ENCODE measurements around the gene NEURL2. TPM values are rescaled to one million over a fixed set of nuclear protein-coding genes. Genes with fewer than 3 reads are reported as not detected.
A peak's percentile ranks its signal among the peaks of the same experiment; 100 is the strongest.

NEURL2 gene
- total and polyA plus RNA-seq, 10 donors: 2.7 to 19.4 (median 5.5) TPM

- H3K36me3 ChIP-seq: peaks cover 0 to 66% (median 50%) of the 10 kb centered on the region in 6 donors
- H3K27ac ChIP-seq: peak overlapping the region in 4 of 8 donors; percentile 30 to 90 (median 85)
- TF ChIP-seq POLR2A (IDR thresholded peaks at IDR 0.05) (no peak), POLR2AphosphoS5 (IDR thresholded peaks at IDR 0.05) (peak in 1 of 3 donors; percentile 20), CTCF (IDR thresholded peaks at IDR 0.05 in 8 of 11, conservative IDR thresholded peaks at IDR 0.05 in 3 of 11) (no peak)
- no peaks in the 10 kb centered on the region for H3K9me3 ChIP-seq
- intact Hi-C loops (cut with DNase I; ENCODE audit: low total_unique reads): no loop called here
- 89 to 95% (median 94%) methylated on average over 4 of the region's 4 CpGs for whole genome bisulfite sequencing, 5 donors
- H3K4me1 ChIP-seq: peaks cover 30 to 58% (median 48%) of the 10 kb centered on the region in 6 donors
- no peaks in the 10 kb centered on the region for H3K27me3 ChIP-seq (replicated peaks in 1 of 7)
- no peak for DNase-seq
- H3K4me3 ChIP-seq: no peak overlapping the region
Measured at GRCh38 chr20:45893831-45894230, 2.8 kb upstream of the NEURL2 start.

DNA sequence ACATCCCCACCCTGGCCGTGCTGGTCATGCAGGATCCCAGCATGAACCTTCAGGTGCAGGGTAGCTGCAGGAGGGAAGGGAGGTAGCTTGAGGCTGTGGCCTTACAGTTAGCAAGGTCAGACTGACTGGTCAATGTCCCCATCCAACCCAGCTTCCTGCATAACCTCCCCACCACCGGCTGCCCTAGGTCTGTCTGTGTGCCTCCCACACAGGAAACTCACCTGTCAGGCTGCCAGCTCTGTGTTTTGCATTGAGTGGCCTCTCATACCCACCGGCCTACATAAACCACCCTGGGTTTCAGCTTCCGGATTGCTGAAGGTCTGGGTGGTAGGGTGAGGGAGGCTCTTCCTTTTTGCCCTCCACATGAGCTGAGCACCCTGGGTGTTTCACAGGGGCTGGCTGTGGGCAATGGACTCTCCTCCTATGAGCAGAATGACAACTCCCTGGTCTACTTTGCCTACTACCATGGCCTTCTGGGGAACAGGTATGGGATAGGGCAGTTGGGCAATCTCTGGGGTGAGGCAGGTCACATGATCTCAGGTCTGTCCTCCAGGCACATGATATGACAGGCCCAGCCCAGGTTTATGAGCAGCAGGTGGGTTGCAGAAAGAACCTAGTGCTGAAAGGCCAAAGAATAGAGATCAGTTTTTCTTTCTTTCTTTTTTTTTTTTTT is 2.0 kb upstream of the NEURL2 start:
- intact Hi-C loops (cut with DNase I; ENCODE audit: low total_unique reads): no loop called here
- H3K27me3 ChIP-seq (replicated peaks in 1 of 7): no peaks in the 10 kb centered on the region
- H3K36me3 ChIP-seq: peaks cover 0 to 66% (median 42%) of the 10 kb centered on the region in 6 donors
- no peaks in the 10 kb centered on the region for H3K9me3 ChIP-seq
- H3K4me3 ChIP-seq: peak overlapping the region in 7 of 8 donors; percentile 74 to 98 (median 92)
- peak; percentile 78 for DNase-seq
- peak overlapping the region in 7 of 8 donors; percentile 30 to 90 (median 85) for H3K27ac ChIP-seq
- TF ChIP-seq POLR2A (IDR thresholded peaks at IDR 0.05) (no peak), POLR2AphosphoS5 (IDR thresholded peaks at IDR 0.05) (peak in 2 of 3 donors; percentile 34 to 68)
- H3K4me1 ChIP-seq: peaks cover 30 to 65% (median 51%) of the 10 kb centered on the region in 6 donors
- WGBS, 5 donors: 28 to 54% (median 46%) methylated on average over 3 to 4 of the region's 4 CpGs

DNA sequence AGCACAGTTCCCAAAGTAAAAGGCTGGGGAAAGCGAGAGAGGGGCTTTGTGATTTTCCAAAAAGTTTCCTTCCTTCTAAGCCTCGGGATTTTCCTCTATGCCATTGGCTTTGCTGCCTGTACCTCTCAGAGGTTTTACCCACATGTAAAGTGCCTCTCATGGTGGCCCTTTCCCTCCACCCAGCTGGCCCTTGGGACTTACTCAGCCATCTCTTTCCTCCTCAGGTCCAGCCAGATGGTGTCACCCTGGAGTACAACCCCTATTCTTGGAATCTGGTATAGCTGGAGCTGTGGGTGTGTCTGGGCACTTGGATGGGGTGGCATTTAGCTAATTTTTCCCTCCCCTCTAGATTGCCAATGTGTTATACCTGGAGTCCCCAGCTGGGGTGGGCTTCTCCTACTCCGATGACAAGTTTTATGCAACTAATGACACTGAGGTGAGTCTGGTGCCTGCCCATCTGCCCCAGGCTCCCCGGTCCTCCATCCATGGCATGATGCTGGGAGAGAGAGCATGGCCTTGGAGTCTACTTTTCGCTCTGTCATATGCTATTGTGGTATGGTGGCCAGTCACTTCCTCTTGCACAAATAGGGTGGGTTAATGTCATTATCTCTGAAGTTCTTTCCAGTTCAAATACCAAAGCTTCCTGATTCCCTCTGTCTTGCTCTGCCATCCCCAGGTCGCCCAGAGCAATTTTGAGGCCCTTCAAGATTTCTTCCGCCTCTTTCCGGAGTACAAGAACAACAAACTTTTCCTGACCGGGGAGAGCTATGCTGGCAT is 1.2 kb upstream of the NEURL2 start:
- H3K4me3 ChIP-seq: peak overlapping the region; percentile 72 to 98 (median 89)
- H3K9me3 ChIP-seq: no peaks in the 10 kb centered on the region
- DNase-seq: no peak
- intact Hi-C loops (cut with DNase I; ENCODE audit: low total_unique reads): no loop called here
- no peaks in the 10 kb centered on the region for H3K27me3 ChIP-seq (replicated peaks in 1 of 7)
- TF ChIP-seq POLR2AphosphoS5 (IDR thresholded peaks at IDR 0.05) (peak in 1 of 3 donors; percentile 49), POLR2A (IDR thresholded peaks at IDR 0.05) (peak in 1 of 3 donors; percentile 9), CTCF (IDR thresholded peaks at IDR 0.05 in 8 of 11, conservative IDR thresholded peaks at IDR 0.05 in 3 of 11) (no peak)
- H3K27ac ChIP-seq: peak overlapping the region in 7 of 8 donors; percentile 72 to 90 (median 87)
- H3K36me3 ChIP-seq: peaks cover 0 to 66% (median 34%) of the 10 kb centered on the region in 6 donors
- peaks cover 30 to 65% (median 51%) of the 10 kb centered on the region in 6 donors for H3K4me1 ChIP-seq
- 63 to 81% (median 64%) methylated on average over 9 of the region's 9 CpGs for WGBS, 5 donors

GRCh38 chr20:45890077-45890984 is 677 bp downstream of the NEURL2 start:
- Histone ChIP-seq H3K36me3 (peaks cover 0 to 64% (median 26%) of the 10 kb centered on the region in 6 donors), H3K4me3 (peak overlapping the region; percentile 72 to 98 (median 89)), H3K4me1 (peaks cover 33 to 76% (median 59%) of the 10 kb centered on the region in 6 donors), H3K27me3 (replicated peaks in 1 of 7) (no peaks in the 10 kb centered on the region), H3K27ac (peak overlapping the region; percentile 72 to 90 (median 86)), H3K9me3 (no peaks in the 10 kb centered on the region)
- peak; percentile 92 for DNase-seq
- TF ChIP-seq CTCF (IDR thresholded peaks at IDR 0.05 in 8 of 11, conservative IDR thresholded peaks at IDR 0.05 in 3 of 11) (peak; percentile 12 to 78 (median 61)), POLR2A (IDR thresholded peaks at IDR 0.05) (peak in 1 of 3 donors; percentile 9), POLR2AphosphoS5 (IDR thresholded peaks at IDR 0.05) (peak; percentile 68 to 80 (median 70))
- 2 to 5% (median 2%) methylated on average over 25 to 79 of the region's 79 CpGs for WGBS, 5 donors
- intact Hi-C loops (cut with DNase I; ENCODE audit: low total_unique reads): no loop called here

Data from spleen (tissue), 11 donors.